HG03135 (cell line): ENCODE measurements around the gene SCRG1.
A peak's percentile ranks its signal among the peaks of the same experiment; 100 is the strongest.

Experiments used
- ATAC-seq: cut with Tn5 transposase; IDR thresholded peaks from one replicate; pipeline ENCODE4 v1.9.1; 2021; ENCODE audit warnings: mild to moderate bottlenecking, moderate library complexity; ENCODE audit not compliant: unreplicated experiment

The SCRG1 gene

DNA sequence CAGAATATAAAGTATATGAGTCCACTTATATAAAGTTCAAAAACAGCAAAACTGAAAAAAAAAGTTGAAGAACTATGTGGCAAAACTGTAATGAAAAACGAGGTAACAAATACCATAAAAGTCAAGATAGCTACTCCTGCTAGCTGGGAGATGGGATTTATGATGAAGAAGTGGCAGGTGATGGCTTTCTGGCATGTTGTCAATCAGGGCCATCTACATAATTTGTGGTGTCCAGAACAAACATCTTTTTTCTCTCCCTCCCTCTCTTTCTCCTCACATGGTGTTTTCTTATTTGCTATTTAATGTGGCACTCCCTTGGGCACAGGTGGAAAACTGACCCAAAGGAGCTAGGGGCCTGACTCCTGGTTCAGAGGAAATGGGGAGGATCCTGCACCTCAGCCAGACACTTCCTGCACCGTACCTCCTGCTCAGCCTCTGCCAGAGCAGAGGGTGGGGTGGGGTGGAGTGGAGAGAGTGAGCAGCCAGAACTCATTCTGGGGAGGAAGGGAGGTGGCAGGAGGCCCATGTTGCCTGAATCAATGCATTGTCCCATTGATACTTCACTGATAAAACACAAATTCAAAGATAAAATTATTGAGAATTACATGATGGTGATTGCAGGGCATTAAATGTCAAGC lies 33.4 kb downstream of the SCRG1 start:
- ATAC-seq, result no peak

DNA sequence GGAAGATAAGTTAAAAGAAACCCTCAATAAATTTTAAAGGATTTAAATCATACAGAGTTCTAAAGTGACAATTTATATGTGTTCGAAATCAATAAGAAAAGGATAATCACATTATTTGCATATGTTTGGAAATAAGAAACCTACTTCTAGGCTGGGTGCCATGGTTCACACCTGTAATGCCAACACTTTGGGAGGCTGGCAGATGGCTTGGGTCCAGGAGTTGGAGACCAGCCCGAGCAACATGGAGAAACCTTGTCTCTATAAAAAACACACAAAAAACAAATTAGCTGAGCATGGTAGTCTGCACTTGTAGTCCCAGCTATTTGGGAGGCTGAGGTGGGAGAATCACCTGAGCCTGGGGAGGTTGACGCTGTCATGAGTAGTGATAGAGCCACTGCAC lies 36.2 kb downstream of the SCRG1 start:
- no peak for ATAC-seq

DNA sequence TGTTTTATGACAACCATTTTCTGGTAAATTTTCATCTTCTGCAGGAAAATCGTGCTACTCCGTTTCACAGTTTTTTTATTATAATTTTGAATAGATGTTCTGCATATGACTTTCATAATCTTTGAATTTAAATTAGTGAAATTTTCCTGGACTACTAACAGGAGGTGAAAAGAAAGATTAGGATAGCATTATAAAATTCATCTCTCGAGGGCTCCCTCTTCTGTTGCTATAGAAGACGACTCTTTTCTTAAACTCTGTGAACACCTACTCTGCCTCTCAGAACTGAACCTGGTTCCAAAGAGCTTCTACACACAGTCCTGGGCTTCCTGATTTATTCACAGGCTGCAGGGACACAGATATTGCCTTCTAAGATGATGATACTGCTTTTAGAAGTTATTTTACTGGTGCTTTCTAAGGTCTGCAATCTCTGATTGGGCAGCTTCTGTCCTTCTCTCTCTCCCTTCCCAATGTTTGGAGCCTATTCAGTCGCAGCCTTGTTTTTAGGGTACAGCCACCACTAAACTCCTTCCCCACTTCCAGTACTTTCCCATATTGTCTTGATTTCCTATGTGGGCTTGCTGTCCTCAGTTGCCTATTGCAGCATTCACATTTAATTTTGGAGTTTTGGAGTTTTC lies 38.2 kb downstream of the SCRG1 start:
- ATAC-seq, result no peak

DNA sequence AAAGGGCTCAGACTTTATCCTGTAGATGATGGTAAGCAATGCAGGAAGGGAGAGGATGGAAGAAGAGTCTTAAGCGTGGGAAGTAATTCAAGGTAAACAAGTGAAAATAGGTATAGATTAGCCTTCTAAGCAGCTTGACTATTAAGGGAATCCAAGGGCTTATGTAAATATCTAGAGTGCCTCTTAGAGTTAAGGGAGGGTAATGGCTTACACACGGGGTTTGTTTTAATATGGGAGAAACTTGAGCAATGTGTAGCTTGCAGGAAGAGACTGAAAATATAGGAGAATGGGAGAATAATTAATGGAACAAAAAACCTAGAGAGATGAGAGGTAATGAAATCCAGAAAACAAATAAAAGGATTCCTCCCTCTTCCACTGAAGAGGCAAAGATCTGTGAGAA lies 41.0 kb downstream of the SCRG1 start:
- ATAC-seq, result no peak

DNA sequence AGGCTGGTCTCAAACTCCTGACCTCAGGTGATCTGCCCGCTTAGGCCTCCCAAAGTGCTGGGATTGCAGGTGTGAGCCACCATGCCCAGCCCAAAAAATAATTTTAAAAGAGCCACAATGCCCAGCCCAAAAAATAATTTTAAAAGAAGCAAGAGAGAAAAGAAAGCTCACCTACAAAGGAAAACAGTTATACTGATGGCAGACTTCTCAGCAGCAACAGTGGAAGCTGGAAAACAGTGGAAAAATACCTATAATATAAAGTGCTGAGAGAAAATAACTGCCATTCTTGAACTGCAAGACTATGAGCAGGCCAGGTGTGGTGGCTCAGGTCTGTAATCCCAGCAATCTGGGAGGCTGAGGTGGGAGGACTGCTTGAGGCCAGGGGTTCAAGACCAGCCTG lies 51.4 kb downstream of the SCRG1 start:
- ATAC-seq, result no peak

DNA sequence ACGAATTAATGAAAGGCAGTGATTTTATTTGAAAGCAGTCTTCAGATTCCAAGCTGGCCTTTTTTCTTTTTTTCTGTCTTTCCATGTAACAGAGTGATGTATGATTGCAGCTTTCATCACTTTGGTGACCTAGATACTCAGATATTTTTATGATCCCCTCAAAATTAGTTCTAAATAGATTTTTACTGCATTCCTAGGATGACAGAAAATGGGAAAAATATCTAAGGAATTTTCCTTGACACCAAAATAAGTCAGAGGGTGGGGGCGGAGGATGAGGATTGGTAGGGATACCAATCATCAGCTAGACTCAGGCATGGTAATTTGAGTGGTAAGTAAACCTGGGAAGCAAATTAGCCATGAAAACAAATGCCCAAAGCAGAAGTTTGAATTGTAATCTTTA lies 52.8 kb downstream of the SCRG1 start:
- ATAC-seq, result no peak

DNA sequence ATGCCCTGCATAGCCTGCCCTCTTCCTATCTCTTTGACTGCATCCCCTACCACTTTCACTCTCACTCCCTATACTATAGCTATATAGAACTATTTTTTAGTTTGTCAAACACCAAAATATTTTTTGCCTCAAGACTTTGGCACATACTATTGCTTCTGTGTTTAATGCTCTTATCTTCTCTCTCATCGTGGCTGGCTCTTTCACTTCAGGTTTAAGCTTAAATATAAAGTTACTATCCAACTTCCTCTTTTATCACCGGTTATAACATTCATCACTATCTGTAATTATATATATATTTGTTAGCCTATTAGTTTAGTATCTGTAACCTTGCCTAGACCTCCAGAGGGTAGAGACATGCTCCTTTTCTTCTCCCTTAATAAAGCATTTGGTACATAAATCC lies 53.3 kb downstream of the SCRG1 start:
- no peak for ATAC-seq

DNA sequence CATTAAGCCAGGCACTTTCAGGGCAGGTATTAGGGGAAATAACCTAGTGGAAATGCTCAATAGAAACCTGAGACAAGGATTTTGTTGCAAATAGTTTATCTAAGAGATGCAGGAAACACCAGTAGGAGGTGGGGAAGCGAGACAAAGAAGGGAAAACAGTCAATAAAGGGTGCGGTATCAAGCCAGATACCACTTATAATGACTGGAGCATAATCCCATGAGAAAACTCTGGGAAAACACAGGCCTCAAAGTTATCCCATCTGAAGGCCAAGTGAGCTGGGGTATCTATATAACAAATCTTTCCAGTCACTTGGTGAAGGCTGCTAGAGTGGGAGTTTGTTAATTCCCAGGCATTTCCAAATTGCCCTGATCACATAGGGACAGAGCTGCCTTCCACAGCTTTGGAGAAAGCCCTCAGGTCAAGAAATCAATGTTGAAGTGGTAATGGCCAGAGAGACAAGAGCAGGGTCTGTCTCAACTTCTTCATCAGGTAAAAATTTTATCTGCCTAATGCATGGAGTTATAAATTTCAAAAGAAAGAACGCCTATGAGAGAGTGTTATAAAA lies 55.0 kb downstream of the SCRG1 start:
- ATAC-seq, result no peak

DNA sequence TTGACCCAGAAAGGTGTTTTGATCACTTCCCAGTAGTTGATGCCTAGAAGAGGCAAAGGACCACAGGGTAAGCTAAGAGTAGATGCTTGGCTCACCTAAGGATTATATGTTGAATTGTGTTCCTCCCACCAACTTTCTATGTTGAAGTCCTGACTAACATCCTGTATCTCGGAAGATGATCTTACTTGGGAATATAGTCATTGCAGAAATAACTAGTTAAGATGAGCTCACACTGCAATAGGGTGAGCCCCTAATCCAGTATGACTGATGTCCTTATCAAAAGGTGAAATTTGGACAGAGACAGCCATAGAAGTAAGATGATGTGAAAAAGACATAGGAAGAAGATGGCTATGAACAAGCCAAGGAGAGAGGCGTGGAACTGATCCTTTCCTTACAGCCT lies 61.5 kb downstream of the SCRG1 start:
- ATAC-seq, result no peak

DNA sequence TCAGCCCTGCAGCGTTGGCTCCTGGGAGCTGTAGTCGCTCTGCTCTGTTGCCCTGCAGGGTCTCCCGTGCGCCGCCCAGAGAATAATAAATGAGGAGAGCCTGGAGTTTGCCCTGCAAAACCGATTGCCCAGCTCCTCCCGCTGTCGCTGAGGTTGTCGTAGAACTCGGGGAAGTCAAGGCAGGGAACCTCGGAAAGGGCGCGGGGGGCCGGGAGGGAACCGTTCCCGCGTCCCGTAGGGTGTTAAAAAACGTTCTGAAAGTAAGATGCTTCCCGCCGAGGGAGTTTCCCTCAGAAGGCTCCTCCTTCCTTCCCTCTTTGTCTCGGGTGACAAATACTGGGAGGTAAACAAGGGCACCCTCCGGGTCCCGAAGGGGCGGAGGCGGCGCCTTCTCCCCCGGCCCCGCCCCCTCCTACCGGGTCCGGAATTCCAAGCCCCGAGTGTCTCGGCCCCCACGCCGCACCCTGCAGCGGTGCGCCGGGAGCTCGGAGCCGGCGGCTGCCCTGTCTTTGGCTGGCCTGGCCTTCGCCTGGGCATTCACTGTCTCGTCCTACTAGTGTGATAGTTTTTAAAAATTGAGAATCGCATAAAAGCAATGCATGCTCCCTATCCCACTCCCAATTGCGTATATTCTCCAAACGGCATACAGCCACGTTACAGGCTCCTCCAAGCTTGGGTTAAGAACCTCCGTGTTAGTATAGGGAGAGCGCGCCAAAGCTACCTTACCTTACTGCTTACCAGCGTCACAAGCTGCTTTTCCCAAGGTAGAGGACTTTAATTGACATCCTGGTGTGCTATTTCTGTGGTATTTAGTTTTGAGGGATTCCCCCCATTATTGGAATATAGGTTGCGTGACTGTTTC lies 63.8 kb downstream of the SCRG1 start:
- ATAC-seq, result peak; percentile 17
